ENCODE results near the gene NAA20. TPM values are rescaled to one million over a fixed set of nuclear protein-coding genes. Genes with fewer than 3 reads are reported as not detected.

The NAA20 gene
- total RNA-seq, 1 donor from 2014 or later, result 38.9 TPM

DNA sequence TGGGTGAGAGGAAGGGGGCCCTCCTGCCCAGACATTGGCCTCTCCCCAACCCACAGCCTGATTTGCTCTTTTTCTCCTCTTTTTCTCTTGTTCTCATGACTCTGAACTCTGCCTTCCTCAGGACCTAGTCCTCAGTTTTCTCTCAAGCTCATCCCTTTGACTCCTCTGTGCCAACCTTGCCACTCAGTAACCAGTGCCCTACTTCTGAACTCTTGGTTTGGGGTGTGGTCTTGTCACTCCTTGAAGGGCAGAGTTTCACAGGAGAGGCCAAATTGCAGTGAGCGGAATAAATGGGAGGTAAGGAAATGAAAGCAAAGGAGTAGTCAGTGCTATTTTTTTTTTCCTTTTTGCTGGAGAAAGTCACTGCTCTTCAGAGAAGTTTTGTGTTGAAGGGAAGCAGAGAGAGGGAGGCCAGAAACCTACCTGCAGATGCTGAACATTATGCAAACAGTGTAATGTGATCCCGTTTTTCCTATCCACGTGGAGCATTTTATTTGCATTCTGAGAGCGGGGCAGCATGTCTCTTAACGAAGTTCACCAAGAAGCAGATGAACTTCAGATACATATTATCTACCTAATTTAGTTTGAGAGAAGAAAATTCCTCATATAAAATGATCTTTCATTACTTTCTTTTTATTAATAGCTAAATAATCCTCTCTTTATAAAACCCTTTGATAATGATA, 62.1 kb downstream of the NAA20 start:
- Mint-ChIP-seq H3K27ac (no peak overlapping the region), H3K4me3 (no peak overlapping the region), H3K9me3 (no peaks in the 10 kb centered on the region), H3K27me3 (ENCODE audit: low read depth) (peaks cover 48% of the 10 kb centered on the region), H3K4me1 (peaks cover 17% of the 10 kb centered on the region), H3K36me3 (no peaks in the 10 kb centered on the region)
- no peak for DNase-seq (ENCODE audit: low spot score in 2 of 2, unreplicated experiment in 2 of 2)
- TF ChIP-seq, protein P1, sequence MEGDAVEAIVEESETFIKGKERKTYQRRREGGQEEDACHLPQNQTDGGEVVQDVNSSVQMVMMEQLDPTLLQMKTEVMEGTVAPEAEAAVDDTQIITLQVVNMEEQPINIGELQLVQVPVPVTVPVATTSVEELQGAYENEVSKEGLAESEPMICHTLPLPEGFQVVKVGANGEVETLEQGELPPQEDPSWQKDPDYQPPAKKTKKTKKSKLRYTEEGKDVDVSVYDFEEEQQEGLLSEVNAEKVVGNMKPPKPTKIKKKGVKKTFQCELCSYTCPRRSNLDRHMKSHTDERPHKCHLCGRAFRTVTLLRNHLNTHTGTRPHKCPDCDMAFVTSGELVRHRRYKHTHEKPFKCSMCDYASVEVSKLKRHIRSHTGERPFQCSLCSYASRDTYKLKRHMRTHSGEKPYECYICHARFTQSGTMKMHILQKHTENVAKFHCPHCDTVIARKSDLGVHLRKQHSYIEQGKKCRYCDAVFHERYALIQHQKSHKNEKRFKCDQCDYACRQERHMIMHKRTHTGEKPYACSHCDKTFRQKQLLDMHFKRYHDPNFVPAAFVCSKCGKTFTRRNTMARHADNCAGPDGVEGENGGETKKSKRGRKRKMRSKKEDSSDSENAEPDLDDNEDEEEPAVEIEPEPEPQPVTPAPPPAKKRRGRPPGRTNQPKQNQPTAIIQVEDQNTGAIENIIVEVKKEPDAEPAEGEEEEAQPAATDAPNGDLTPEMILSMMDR (IDR thresholded peaks at IDR 0.05; ENCODE audit: unreplicated experiment), result no peak

Other genes with a start within 250 kb of the NAA20 start
- 23.9 to 27.8 TPM (median 26.5 TPM) in 3 replicates for gene CRNKL1, start 35.1 kb downstream of the NAA20 start, total RNA-seq
- 0.45 to 0.62 TPM in 2 of 3 replicates, not detected in the other for gene CFAP61, start 35.2 kb downstream of the NAA20 start, total RNA-seq